SK-N-SH treated with all-trans-retinoic acid at 6 μM for 48 hours (cell line): ENCODE measurements around the gene REV3L.

Experiments used
- ATAC-seq: fragments of 200-7000 bp; cut with Tn5 transposase; 3 replicates; pipeline ENCODE4 v1.9.1; 2020; ENCODE audit warnings: mild to moderate bottlenecking, moderate library complexity
- ARNTL ChIP-seq: fragments of 450-650 bp; formaldehyde crosslinking; IDR thresholded peaks from 2 replicates; pipeline ENCODE4 v1.5.0; 2020; ENCODE audit warnings: low read depth, mild to moderate bottlenecking, moderate library complexity, borderline replicate concordance
- BACH2 ChIP-seq: fragments of 250-450 bp; sonication (Bioruptor Pico); IDR thresholded peaks from 2 replicates; pipeline ENCODE4 v1.9.0; 2021; ENCODE audit warnings: mild to moderate bottlenecking, borderline replicate concordance
- CREB5 ChIP-seq: fragments of 250-450 bp; sonication (Bioruptor Pico); IDR thresholded peaks from 2 replicates; pipeline ENCODE4 v1.5.1; 2020; ENCODE audit warnings: low read depth, mild to moderate bottlenecking, moderate library complexity
- CSDC2 ChIP-seq: fragments of 250-450 bp; sonication (Bioruptor Pico); IDR thresholded peaks from 2 replicates; pipeline ENCODE4 v1.5.0; 2020; ENCODE audit warnings: mild to moderate bottlenecking, moderate library complexity
- CSRNP3 ChIP-seq: fragments of 250-450 bp; sonication (Bioruptor Pico); IDR thresholded peaks from 2 replicates; pipeline ENCODE4 v1.5.1; 2021; ENCODE audit warnings: mild to moderate bottlenecking, moderate library complexity
- ESRRG ChIP-seq: fragments of 250-450 bp; sonication (Bioruptor Pico); IDR thresholded peaks from 2 replicates; pipeline ENCODE4 v1.6.1; 2021; ENCODE audit warnings: mild to moderate bottlenecking
- GLIS3 ChIP-seq: fragments of 250-450 bp; sonication (Bioruptor Pico); IDR thresholded peaks from 2 replicates; pipeline ENCODE4 v1.5.0; 2020; ENCODE audit warnings: mild to moderate bottlenecking, moderate library complexity
- ISL1 ChIP-seq: fragments of 250-450 bp; sonication (Bioruptor Pico); IDR thresholded peaks from 2 replicates; pipeline ENCODE4 v2.1.2; 2022; ENCODE audit warnings: mild to moderate bottlenecking, moderate library complexity
- PATZ1 ChIP-seq: fragments of 250-450 bp; sonication (Bioruptor Pico); IDR thresholded peaks from 2 replicates; pipeline ENCODE4 v1.8.0; 2020; ENCODE audit warnings: mild to moderate bottlenecking, moderate library complexity, borderline replicate concordance
- POU6F1 ChIP-seq: fragments of 250-450 bp; sonication (Bioruptor Pico); IDR thresholded peaks from 2 replicates; pipeline ENCODE4 v1.8.0; 2021; ENCODE audit warnings: low read depth, mild to moderate bottlenecking, moderate library complexity, borderline replicate concordance
- PPARA ChIP-seq: fragments of 250-450 bp; sonication (Bioruptor Pico); IDR thresholded peaks from 2 replicates; pipeline ENCODE4 v1.5.0; 2020; ENCODE audit warnings: mild to moderate bottlenecking, borderline replicate concordance
- SNAI2 ChIP-seq: fragments of 250-450 bp; sonication (Bioruptor Pico); IDR thresholded peaks from 2 replicates; pipeline ENCODE4 v1.5.0; 2020; ENCODE audit warnings: mild to moderate bottlenecking, moderate library complexity
- TCF4 ChIP-seq: fragments of 250-450 bp; sonication (Bioruptor Pico); IDR thresholded peaks from 2 replicates; pipeline ENCODE4 v1.8.0; 2021; ENCODE audit warnings: mild to moderate bottlenecking, moderate library complexity, borderline replicate concordance
- TSHZ2 ChIP-seq: fragments of 250-450 bp; sonication (Bioruptor Pico); IDR thresholded peaks from 2 replicates; pipeline ENCODE4 v1.5.0; 2020; ENCODE audit warnings: mild to moderate bottlenecking, moderate library complexity
- ZC3H10 ChIP-seq: fragments of 250-450 bp; sonication (Bioruptor Pico); IDR thresholded peaks from 2 replicates; pipeline ENCODE4 v1.5.1; 2021; ENCODE audit warnings: mild to moderate bottlenecking, moderate library complexity
- ZFP3 ChIP-seq: fragments of 250-450 bp; sonication (Bioruptor Pico); IDR thresholded peaks from 2 replicates; pipeline ENCODE4 v1.5.0; 2020; ENCODE audit warnings: mild to moderate bottlenecking, moderate library complexity
- ZFP30 ChIP-seq: fragments of 450-650 bp; formaldehyde crosslinking; IDR thresholded peaks from 2 replicates; pipeline ENCODE4 v1.5.0; 2022; ENCODE audit warnings: mild to moderate bottlenecking, moderate library complexity
- ZNF565 ChIP-seq: fragments of 450-650 bp; formaldehyde crosslinking; conservative IDR thresholded peaks from 2 replicates; pipeline ENCODE4 v1.5.0; 2020; ENCODE audit warnings: low read depth, mild to moderate bottlenecking, moderate library complexity
- ZNF70 ChIP-seq: fragments of 450-650 bp; formaldehyde crosslinking; IDR thresholded peaks from 2 replicates; pipeline ENCODE4 v1.5.0; 2020; ENCODE audit warnings: mild to moderate bottlenecking, moderate library complexity
- ZNF8 ChIP-seq: fragments of 450-650 bp; formaldehyde crosslinking; IDR thresholded peaks from 2 replicates; pipeline ENCODE4 v1.5.0; 2020; ENCODE audit warnings: mild to moderate bottlenecking, moderate library complexity

The REV3L gene

GRCh38 chr6:111269401-111269970 is 213.5 kb downstream of the REV3L start:
- no peak for ATAC-seq
- no peak for TF ChIP-seq CSRNP3 (CRISPR knock-in tag)
- TF ChIP-seq BACH2: no peak
- TF ChIP-seq PPARA (CRISPR knock-in tag): no peak
- no peak for TF ChIP-seq POU6F1
- no peak for TF ChIP-seq ZFP30 (CRISPR knock-in tag)
- TF ChIP-seq TCF4 (CRISPR knock-in tag): no peak
- TF ChIP-seq ESRRG: no peak
- TF ChIP-seq PATZ1 (CRISPR knock-in tag): no peak
- no peak for TF ChIP-seq GLIS3
- no peak for TF ChIP-seq ZNF565
- no peak for TF ChIP-seq CSDC2 (CRISPR knock-in tag)
- TF ChIP-seq ZNF8 (CRISPR knock-in tag): no peak
- TF ChIP-seq CREB5: no peak
- no peak for TF ChIP-seq ARNTL
- no peak for TF ChIP-seq TSHZ2 (CRISPR knock-in tag)
- no peak for TF ChIP-seq ZC3H10
- no peak for TF ChIP-seq ZFP3 (CRISPR knock-in tag)

GRCh38 chr6:111267764-111268333 is 215.2 kb downstream of the REV3L start:
- TF ChIP-seq ZNF565 (no peak), ISL1 (0 out of 2 replicates have a peak, but pooled peaks have one; percentile 15)
- TF ChIP-seq, all 23 proteins: peak for 1
- ATAC-seq: peak; percentile 11; the same call in 1 of the 3 replicates

GRCh38 chr6:111266276-111266675 is 216.7 kb downstream of the REV3L start:
- no peak for ATAC-seq
- TF ChIP-seq ARNTL (no peak), ZNF565 (no peak), ZNF8 (CRISPR knock-in tag) (no peak), ISL1 (no peak), TCF4 (CRISPR knock-in tag) (no peak), GLIS3 (no peak), ZNF70 (CRISPR knock-in tag) (no peak)

- no peak for TF ChIP-seq ZFP3 (CRISPR knock-in tag)
- no peak for TF ChIP-seq CSRNP3 (CRISPR knock-in tag)
- no peak for TF ChIP-seq ESRRG
- no peak for TF ChIP-seq SNAI2
- ATAC-seq: no peak
Observed at GRCh38 chr6:111265842-111266241, 217.2 kb downstream of the REV3L start.
